ENCODE measurements around the gene ANP32D. TPM values are rescaled to one million over a fixed set of nuclear protein-coding genes. Genes with fewer than 3 reads are reported as not detected.
"Not testable (repeated sequence)": the region's sequence is repeated elsewhere in the genome, so short reads cannot be mapped to it uniquely, and the experiment has no call there.

The ANP32D gene
- total RNA-seq, 4 donors from 2014 or later = not detected

- intact Hi-C loops (cut with DNase I; ENCODE audit: low total_unique reads) (no loop called here), in situ Hi-C loops (cut with MboI; ENCODE audit: low pct_ligation_motif_present in 1 of 4, low pct_unique_long_range_greater_than_20kb in 1 of 4, low sequenced_read_pairs in 3 of 4) (no loop called here)
- Histone ChIP-seq H3K27ac (no peak overlapping the region), H3K27me3 (no peaks in the 10 kb centered on the region), H3K4me1 (no peaks in the 10 kb centered on the region), H3K4me3 (no peak overlapping the region), H3K9me3 (peaks cover 8 to 9% of the 10 kb centered on the region in 2 donors), H3K36me3 (no peaks in the 10 kb centered on the region)
- DNase-seq = no peak
- 74 to 80% methylated on average over 9 of the region's 9 CpGs for WGBS, 2 donors (ENCODE audit: low coverage in 1 of 2)
- TF ChIP-seq POLR2AphosphoS5 (IDR thresholded peaks at IDR 0.05) (no peak), CTCF (IDR thresholded peaks at IDR 0.05) (no peak), POLR2A (IDR thresholded peaks at IDR 0.05) (no peak), EP300 (IDR thresholded peaks at IDR 0.05; ENCODE audit: low read depth) (no peak)
Observed at GRCh38 chr12:48473061-48473460, 702 bp downstream of the ANP32D start.

GRCh38 chr12:48474497-48474896, 2.1 kb downstream of the ANP32D start:
- H3K9me3 ChIP-seq; DNase-seq; H3K4me1 ChIP-seq; intact Hi-C loops (cut with DNase I; ENCODE audit: low total_unique reads); in situ Hi-C loops (cut with MboI; ENCODE audit: low pct_ligation_motif_present in 1 of 4, low pct_unique_long_range_greater_than_20kb in 1 of 4, low sequenced_read_pairs in 3 of 4); H3K36me3 ChIP-seq; H3K27me3 ChIP-seq; H3K4me3 ChIP-seq; H3K27ac ChIP-seq: not testable (repeated sequence)
- WGBS, 2 donors (ENCODE audit: low coverage in 1 of 2) = 71% methylated on average over 11 of the region's 11 CpGs; no CpG with 5 or more reads in 1 of the 2 donors

GRCh38 chr12:48482198-48482597, 9.8 kb downstream of the ANP32D start, which contains the start of gene C12orf54:
C12orf54 (plus strand) TSS chr12:48482498; CDS start chr12:48483297, 799 bp downstream.
- in situ Hi-C loops (cut with MboI; ENCODE audit: low pct_ligation_motif_present in 1 of 4, low pct_unique_long_range_greater_than_20kb in 1 of 4, low sequenced_read_pairs in 3 of 4) (no loop called here), intact Hi-C loops (cut with DNase I; ENCODE audit: low total_unique reads) (no loop called here)
- Histone ChIP-seq H3K27me3 (no peaks in the 10 kb centered on the region), H3K4me1 (no peaks in the 10 kb centered on the region), H3K36me3 (no peaks in the 10 kb centered on the region), H3K4me3 (no peak within 1 kb of the TSS), H3K27ac (no peak within 1 kb of the TSS), H3K9me3 (no peaks in the 10 kb centered on the region)
- 78 to 86% methylated on average over 2 of the region's 2 CpGs for WGBS, 2 donors (ENCODE audit: low coverage in 1 of 2)
- no peak for DNase-seq
- no peak for TF ChIP-seq POLR2AphosphoS5 (IDR thresholded peaks at IDR 0.05)
- TF ChIP-seq EP300 (IDR thresholded peaks at IDR 0.05; ENCODE audit: low read depth) = no peak
- TF ChIP-seq POLR2A (IDR thresholded peaks at IDR 0.05) = no peak
- TF ChIP-seq CTCF (IDR thresholded peaks at IDR 0.05) = no peak

GRCh38 chr12:48482930-48483329, 10.6 kb downstream of the ANP32D start:
- Histone ChIP-seq H3K36me3 (no peaks in the 10 kb centered on the region), H3K4me3 (no peak overlapping the region), H3K27ac (no peak overlapping the region), H3K27me3 (no peaks in the 10 kb centered on the region), H3K4me1 (no peaks in the 10 kb centered on the region), H3K9me3 (no peaks in the 10 kb centered on the region)
- DNase-seq = no peak
- intact Hi-C loops (cut with DNase I; ENCODE audit: low total_unique reads) = no loop called here
- in situ Hi-C loops (cut with MboI; ENCODE audit: low pct_ligation_motif_present in 1 of 4, low pct_unique_long_range_greater_than_20kb in 1 of 4, low sequenced_read_pairs in 3 of 4) = no loop called here
- TF ChIP-seq CTCF (IDR thresholded peaks at IDR 0.05) = no peak
- TF ChIP-seq EP300 (IDR thresholded peaks at IDR 0.05; ENCODE audit: low read depth) = no peak
- no peak for TF ChIP-seq POLR2A (IDR thresholded peaks at IDR 0.05)
- TF ChIP-seq POLR2AphosphoS5 (IDR thresholded peaks at IDR 0.05) = no peak
- WGBS, 2 donors (ENCODE audit: low coverage in 1 of 2) = 86 to 90% methylated on average over 1 to 3 of the region's 3 CpGs

GRCh38 chr12:48486261-48486660, 13.9 kb downstream of the ANP32D start:
- Histone ChIP-seq H3K27me3 (no peaks in the 10 kb centered on the region), H3K36me3 (no peaks in the 10 kb centered on the region), H3K4me1 (no peaks in the 10 kb centered on the region), H3K9me3 (no peaks in the 10 kb centered on the region), H3K4me3 (no peak overlapping the region), H3K27ac (no peak overlapping the region)
- intact Hi-C loops (cut with DNase I; ENCODE audit: low total_unique reads) (no loop called here), in situ Hi-C loops (cut with MboI; ENCODE audit: low pct_ligation_motif_present in 1 of 4, low pct_unique_long_range_greater_than_20kb in 1 of 4, low sequenced_read_pairs in 3 of 4) (no loop called here)
- DNase-seq = no peak
- TF ChIP-seq CTCF (IDR thresholded peaks at IDR 0.05) (no peak), POLR2AphosphoS5 (IDR thresholded peaks at IDR 0.05) (no peak), EP300 (IDR thresholded peaks at IDR 0.05; ENCODE audit: low read depth) (no peak), POLR2A (IDR thresholded peaks at IDR 0.05) (no peak)
- 40 to 73% methylated on average over 1 to 2 of the region's 2 CpGs for WGBS, 2 donors (ENCODE audit: low coverage in 1 of 2)
